Esophagus squamous epithelium (tissue), 4 donors: ENCODE results near the gene TLR5.

ENCODE experiments used
- CTCF ChIP-seq, 6 experiments: fragments of 450-650 bp in 4 of 6; fragments of 200-600 bp in 2 of 6; sonication (generic) in 2 of 6; IDR thresholded peaks; one replicate each; pipeline ENCODE4 v1.5.1; 2016 to 2019; ENCODE audit warnings: antibody characterized with exemption in 6 of 6, mild to moderate bottlenecking in 4 of 6, moderate library complexity in 4 of 6
- POLR2A ChIP-seq, 4 donors: fragments of 450-650 bp; IDR thresholded peaks; one replicate each; pipeline ENCODE4 v1.6.1; 2017; ENCODE audit warnings: antibody characterized with exemption in 4 of 4, mild to moderate bottlenecking in 4 of 4, moderate library complexity in 3 of 4

- no peak for TF ChIP-seq CTCF (IDR thresholded peaks at IDR 0.05)
- no peak for TF ChIP-seq POLR2A (IDR thresholded peaks at IDR 0.05)
These were observed 47.2 kb downstream of the TLR5 start for GRCh38 chr1:223095870-223096269.
